Mammary epithelial cell (primary cell): Measurements from ENCODE around the gene HTRA2.

Experiments
- EZH2 ChIP-seq: IDR thresholded peaks from 2 replicates; pipeline ENCODE4 v1.6.1; 2012; ENCODE audit warnings: low read length, inconsistent platforms, borderline replicate concordance
- TF ChIP-seq, protein P1 (sequence below), 2 donors: IDR thresholded peaks in 1 of 2; conservative IDR thresholded peaks in 1 of 2; 2 replicates each; pipeline ENCODE4 v1.5.1; 2011 to 2012; ENCODE audit warnings: inconsistent platforms in 2 of 2, low read length in 2 of 2, mild to moderate bottlenecking in 2 of 2, control low read depth in 1 of 2, low read depth in 1 of 2; ENCODE audit not compliant: insufficient read depth in 1 of 2; ENCODE audit errors: extremely low read depth in 1 of 2

DNA sequence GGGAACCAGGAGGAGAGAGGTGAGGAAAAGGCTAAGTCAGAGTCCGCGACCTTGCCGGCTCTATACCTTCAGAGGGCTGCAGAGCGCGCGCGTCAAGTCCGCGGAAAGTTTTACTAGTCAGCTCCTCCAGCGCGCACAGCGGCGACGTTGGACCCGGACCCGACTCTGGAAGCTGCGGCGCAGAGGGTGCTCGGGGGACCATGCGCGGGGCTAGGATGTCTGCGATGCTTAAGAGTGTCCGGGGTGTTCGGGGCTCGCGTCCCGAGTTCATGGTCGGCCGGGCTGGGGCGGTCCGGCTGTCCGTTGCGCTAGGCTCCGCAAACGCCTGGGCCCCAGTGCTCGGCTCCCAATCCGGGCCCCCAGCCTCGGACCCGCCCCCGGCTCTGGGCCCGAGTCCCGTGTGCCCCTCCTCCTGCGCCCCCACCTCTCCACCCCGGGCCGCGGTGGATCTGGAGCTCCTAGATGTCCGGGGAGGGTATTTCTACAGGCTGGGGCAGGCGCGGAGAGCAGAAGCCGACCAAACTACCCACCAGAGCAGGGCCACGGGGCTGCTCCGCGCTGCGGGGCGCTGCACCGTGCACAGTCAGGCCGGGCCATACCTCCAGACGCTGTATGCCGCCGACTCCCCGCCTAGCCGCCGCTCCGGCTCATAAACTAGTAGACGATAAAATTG, 30.3 kb upstream of the HTRA2 start, which contains the start of gene LBX2:
- TF ChIP-seq, protein P1, sequence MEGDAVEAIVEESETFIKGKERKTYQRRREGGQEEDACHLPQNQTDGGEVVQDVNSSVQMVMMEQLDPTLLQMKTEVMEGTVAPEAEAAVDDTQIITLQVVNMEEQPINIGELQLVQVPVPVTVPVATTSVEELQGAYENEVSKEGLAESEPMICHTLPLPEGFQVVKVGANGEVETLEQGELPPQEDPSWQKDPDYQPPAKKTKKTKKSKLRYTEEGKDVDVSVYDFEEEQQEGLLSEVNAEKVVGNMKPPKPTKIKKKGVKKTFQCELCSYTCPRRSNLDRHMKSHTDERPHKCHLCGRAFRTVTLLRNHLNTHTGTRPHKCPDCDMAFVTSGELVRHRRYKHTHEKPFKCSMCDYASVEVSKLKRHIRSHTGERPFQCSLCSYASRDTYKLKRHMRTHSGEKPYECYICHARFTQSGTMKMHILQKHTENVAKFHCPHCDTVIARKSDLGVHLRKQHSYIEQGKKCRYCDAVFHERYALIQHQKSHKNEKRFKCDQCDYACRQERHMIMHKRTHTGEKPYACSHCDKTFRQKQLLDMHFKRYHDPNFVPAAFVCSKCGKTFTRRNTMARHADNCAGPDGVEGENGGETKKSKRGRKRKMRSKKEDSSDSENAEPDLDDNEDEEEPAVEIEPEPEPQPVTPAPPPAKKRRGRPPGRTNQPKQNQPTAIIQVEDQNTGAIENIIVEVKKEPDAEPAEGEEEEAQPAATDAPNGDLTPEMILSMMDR (conservative IDR thresholded peaks at IDR 0.05 in 1 of 2, IDR thresholded peaks at IDR 0.05 in 1 of 2; ENCODE audit: extremely low read depth in 1 of 2, insufficient read depth in 1 of 2, low read depth in 1 of 2, low read length in 2 of 2) = no peak
- no peak for TF ChIP-seq EZH2
